ENCODE measurements around the gene KLHL8.
"Not testable (repeated sequence)": the region's sequence is repeated elsewhere in the genome, so short reads cannot be mapped to it uniquely, and the experiment has no call there.

Gene KLHL8

DNA sequence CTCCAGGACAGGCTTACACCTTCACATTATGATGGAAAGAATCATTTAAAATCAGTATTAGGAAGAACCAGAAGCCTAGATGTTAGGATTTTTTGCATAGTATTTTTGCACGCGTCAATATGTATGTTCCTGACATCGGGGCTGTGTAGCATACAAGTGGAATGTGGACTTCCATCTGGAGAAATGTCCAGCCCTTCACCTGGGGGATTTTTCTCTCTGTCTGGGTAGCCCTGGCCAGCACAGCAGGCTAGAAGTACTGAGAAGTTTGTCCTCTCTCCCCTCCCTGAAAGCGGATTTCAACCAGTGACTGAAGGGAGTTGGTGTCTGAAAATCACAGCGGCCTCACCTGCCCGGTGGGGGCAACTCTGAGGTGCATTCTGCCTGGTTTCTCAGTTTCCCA, 10.4 kb upstream of the KLHL8 start:
- no peak overlapping the region for H3K4me3 ChIP-seq (ENCODE audit: low read length in 2 of 2)
- no peak overlapping the region for H3K27ac ChIP-seq (ENCODE audit: low read depth in 2 of 2, low read length in 2 of 2)
- peaks cover 5 to 23% of the 10 kb centered on the region in 2 donors for H3K4me1 ChIP-seq (ENCODE audit: control insufficient read depth in 2 of 2, insufficient read depth in 2 of 2, low read length in 2 of 2)
- no peaks in the 10 kb centered on the region for H3K36me3 ChIP-seq (ENCODE audit: control insufficient read depth in 2 of 2, insufficient read depth in 2 of 2, low read length in 2 of 2)
- H3K27me3 ChIP-seq (ENCODE audit: control insufficient read depth in 2 of 2, insufficient read depth in 2 of 2, low read length in 2 of 2): no peaks in the 10 kb centered on the region
- no peak overlapping the region for H3K9ac ChIP-seq (ENCODE audit: low read depth in 1 of 2, low read length in 2 of 2)
- H3K9me3 ChIP-seq (ENCODE audit: control insufficient read depth in 2 of 2, low read length in 2 of 2): no peaks in the 10 kb centered on the region

DNA sequence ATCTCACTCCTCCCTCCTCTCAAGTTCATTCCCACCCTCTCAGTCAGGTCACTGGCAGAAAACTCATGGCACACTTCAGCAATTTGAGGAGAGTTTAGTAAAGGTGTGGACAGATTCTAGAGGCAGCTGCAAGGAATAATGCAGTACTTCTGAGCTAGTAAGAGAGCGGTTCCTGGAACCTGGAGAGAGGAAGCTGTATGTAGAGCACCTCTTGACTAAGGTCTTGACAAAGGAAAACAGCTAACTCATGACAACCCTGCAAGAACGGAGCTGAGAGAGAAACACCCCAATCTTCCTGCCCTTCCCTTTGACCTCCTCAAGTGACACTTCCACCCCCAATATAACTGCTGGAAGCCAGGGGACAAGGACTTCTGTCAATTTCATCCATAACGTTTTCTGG, 9.6 kb upstream of the KLHL8 start:
- Histone ChIP-seq H3K4me3 (ENCODE audit: low read length in 2 of 2) (no peak overlapping the region), H3K9me3 (ENCODE audit: control insufficient read depth in 2 of 2, low read length in 2 of 2) (no peaks in the 10 kb centered on the region), H3K9ac (ENCODE audit: low read depth in 1 of 2, low read length in 2 of 2) (no peak overlapping the region), H3K4me1 (ENCODE audit: control insufficient read depth in 2 of 2, insufficient read depth in 2 of 2, low read length in 2 of 2) (peaks cover 5 to 20% of the 10 kb centered on the region in 2 donors), H3K27me3 (ENCODE audit: control insufficient read depth in 2 of 2, insufficient read depth in 2 of 2, low read length in 2 of 2) (no peaks in the 10 kb centered on the region), H3K36me3 (ENCODE audit: control insufficient read depth in 2 of 2, insufficient read depth in 2 of 2, low read length in 2 of 2) (no peaks in the 10 kb centered on the region), H3K27ac (ENCODE audit: low read depth in 2 of 2, low read length in 2 of 2) (no peak overlapping the region)

DNA sequence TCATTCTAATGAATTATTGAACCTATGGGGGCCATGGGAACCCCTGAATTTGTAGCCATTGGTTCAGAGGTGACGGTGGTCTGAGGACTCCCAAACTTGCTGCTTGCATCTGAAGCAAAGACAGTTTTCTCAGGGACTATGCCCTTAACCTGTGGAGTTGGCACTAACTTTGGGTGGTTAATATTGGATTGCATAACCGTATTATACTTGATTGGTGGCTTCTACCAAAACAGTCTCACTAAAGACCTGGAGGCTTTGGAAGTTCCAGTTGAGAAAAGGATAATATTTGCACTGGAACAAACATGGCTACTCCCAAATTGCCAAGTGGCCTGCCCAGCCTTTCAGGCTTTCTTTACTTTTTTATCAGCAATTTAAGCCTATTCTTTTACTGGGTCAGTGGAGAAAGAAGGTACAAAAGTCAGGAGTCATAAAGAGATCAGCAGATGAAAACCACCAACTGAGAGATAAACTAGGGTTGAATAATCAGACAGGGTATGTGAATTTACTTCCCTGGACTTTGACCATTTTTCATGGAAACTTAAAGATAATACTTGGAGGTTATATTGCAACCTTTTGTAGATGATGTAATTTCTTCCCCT, 7.9 kb upstream of the KLHL8 start:
- Histone ChIP-seq H3K9me3 (ENCODE audit: control insufficient read depth in 2 of 2, low read length in 2 of 2) (no peaks in the 10 kb centered on the region), H3K36me3 (ENCODE audit: control insufficient read depth in 2 of 2, insufficient read depth in 2 of 2, low read length in 2 of 2) (no peaks in the 10 kb centered on the region), H3K9ac (ENCODE audit: low read depth in 1 of 2, low read length in 2 of 2) (no peak overlapping the region), H3K27ac (ENCODE audit: low read depth in 2 of 2, low read length in 2 of 2) (peak overlapping the region; percentile 71 to 81), H3K4me3 (ENCODE audit: low read length in 2 of 2) (peak overlapping the region in 1 of 2 donors; percentile 4), H3K4me1 (ENCODE audit: control insufficient read depth in 2 of 2, insufficient read depth in 2 of 2, low read length in 2 of 2) (peaks cover 5 to 18% of the 10 kb centered on the region in 2 donors), H3K27me3 (ENCODE audit: control insufficient read depth in 2 of 2, insufficient read depth in 2 of 2, low read length in 2 of 2) (no peaks in the 10 kb centered on the region)

DNA sequence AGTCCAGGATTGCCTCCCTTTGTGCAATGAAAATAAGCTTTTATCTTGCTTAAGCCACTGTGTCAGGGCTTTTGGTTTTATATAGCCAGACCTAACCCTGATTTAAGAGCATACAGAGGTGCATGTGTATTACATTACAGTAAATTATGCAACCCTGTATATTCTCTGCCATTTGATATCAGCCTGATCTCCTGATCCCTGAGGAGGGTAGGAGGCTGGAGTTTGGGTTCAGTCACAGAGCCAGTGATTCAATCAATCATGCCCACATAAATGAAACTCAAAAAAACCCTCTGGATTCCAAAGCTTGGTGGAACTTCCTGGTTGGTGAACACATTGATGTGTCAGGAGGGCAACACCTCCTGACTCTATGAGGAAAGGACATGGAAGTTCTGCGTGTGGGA, 7.3 kb upstream of the KLHL8 start:
- Histone ChIP-seq H3K9me3 (ENCODE audit: control insufficient read depth in 2 of 2, low read length in 2 of 2) (no peaks in the 10 kb centered on the region), H3K4me3 (ENCODE audit: low read length in 2 of 2) (no peak overlapping the region), H3K36me3 (ENCODE audit: control insufficient read depth in 2 of 2, insufficient read depth in 2 of 2, low read length in 2 of 2) (no peaks in the 10 kb centered on the region), H3K27me3 (ENCODE audit: control insufficient read depth in 2 of 2, insufficient read depth in 2 of 2, low read length in 2 of 2) (no peaks in the 10 kb centered on the region), H3K9ac (ENCODE audit: low read depth in 1 of 2, low read length in 2 of 2) (no peak overlapping the region), H3K4me1 (ENCODE audit: control insufficient read depth in 2 of 2, insufficient read depth in 2 of 2, low read length in 2 of 2) (peaks cover 5 to 18% of the 10 kb centered on the region in 2 donors), H3K27ac (ENCODE audit: low read depth in 2 of 2, low read length in 2 of 2) (peak overlapping the region; percentile 71 to 81)

DNA sequence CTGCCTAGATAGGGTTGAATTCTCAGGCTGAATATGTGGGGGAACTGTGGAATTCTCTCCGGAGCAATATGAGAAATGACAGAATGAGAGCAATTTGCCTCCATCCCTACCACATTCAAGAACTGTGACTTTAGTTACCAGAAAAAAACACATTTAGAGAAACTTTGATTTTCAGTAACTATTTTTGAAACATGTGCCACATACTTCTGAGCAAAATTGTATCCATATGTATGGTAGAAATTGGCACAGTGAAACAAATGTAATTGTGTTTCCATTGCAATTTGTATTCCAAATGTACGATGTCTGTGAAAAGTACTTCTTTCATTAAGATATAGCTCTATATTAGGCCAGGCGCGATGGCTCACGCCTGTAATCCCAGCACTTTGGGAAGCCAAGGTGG, 5.5 kb upstream of the KLHL8 start:
- Histone ChIP-seq H3K4me3 (ENCODE audit: low read length in 2 of 2) (no peak overlapping the region), H3K36me3 (ENCODE audit: control insufficient read depth in 2 of 2, insufficient read depth in 2 of 2, low read length in 2 of 2) (no peaks in the 10 kb centered on the region), H3K9me3 (ENCODE audit: control insufficient read depth in 2 of 2, low read length in 2 of 2) (no peaks in the 10 kb centered on the region), H3K9ac (ENCODE audit: low read depth in 1 of 2, low read length in 2 of 2) (no peak overlapping the region), H3K4me1 (ENCODE audit: control insufficient read depth in 2 of 2, insufficient read depth in 2 of 2, low read length in 2 of 2) (peaks cover 5 to 18% of the 10 kb centered on the region in 2 donors), H3K27me3 (ENCODE audit: control insufficient read depth in 2 of 2, insufficient read depth in 2 of 2, low read length in 2 of 2) (no peaks in the 10 kb centered on the region), H3K27ac (ENCODE audit: low read depth in 2 of 2, low read length in 2 of 2) (no peak overlapping the region)

DNA sequence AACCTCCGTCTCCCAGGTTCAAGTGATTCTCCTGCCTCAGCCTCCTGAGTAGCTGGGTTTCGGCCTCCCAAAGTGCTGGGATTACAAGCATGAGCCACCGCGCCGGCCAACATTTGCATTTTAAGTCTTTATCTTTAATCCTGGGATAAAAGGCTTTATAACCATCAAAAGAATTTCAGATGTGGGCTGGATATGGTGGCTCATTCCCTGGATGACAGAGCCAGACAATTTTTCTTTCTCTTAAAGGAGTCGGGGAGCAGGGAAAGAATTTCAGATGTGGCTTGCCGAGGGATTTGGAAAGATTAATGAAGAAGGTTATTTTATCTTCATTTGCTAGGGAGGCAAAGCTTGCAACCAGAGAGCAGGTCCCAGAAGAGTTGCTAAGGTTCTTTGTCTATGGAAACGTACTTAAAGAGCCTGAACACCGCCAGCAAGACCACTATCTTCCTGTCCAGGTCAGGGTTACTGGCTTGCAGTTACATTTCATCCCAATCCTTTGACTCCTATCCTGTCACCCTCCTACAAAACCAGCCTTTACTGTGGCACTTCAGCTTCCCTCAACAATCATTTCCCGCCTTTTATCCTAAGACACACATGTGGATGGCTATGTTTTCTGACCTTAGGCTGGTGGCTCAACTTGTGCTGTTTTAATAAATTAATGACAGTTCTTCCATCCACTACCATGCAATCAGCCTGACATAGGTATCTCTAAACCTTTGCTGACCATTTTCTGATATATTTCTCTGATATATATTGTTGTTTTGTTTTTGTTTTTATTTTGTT, 3.9 kb upstream of the KLHL8 start:
- H3K9me3 ChIP-seq (ENCODE audit: control insufficient read depth in 2 of 2, low read length in 2 of 2): no peaks in the 10 kb centered on the region
- H3K36me3 ChIP-seq (ENCODE audit: control insufficient read depth in 2 of 2, insufficient read depth in 2 of 2, low read length in 2 of 2): no peaks in the 10 kb centered on the region
- H3K9ac ChIP-seq (ENCODE audit: low read depth in 1 of 2, low read length in 2 of 2): no peak overlapping the region
- H3K27ac ChIP-seq (ENCODE audit: low read depth in 2 of 2, low read length in 2 of 2): no peak overlapping the region
- H3K4me3 ChIP-seq (ENCODE audit: low read length in 2 of 2): no peak overlapping the region
- H3K4me1 ChIP-seq (ENCODE audit: control insufficient read depth in 2 of 2, insufficient read depth in 2 of 2, low read length in 2 of 2): peaks cover 5 to 19% of the 10 kb centered on the region in 2 donors
- no peaks in the 10 kb centered on the region for H3K27me3 ChIP-seq (ENCODE audit: control insufficient read depth in 2 of 2, insufficient read depth in 2 of 2, low read length in 2 of 2)

DNA sequence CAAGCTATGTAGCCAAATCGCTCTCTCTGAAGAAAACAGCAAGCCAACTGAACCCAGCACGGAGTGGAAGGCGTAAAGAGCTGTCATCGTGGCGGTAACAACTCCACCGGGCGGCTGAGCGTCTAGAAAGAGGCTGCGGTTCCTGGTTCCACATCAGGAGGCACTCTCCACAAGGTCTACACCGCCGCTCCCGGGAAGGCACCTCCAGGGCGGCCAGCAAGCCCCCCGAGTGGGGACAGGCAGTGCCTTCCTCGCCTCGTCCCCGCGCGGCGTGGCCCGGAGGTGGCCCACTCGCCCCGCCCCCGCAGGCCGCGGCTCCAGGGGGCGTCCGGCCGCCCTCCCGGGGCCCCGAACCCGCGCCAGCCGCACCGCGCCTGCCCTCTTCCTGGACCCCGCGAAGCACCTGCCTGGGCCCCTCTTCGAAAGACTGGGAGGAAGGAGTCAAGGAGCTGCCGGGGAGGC, 755 bp downstream of the KLHL8 start:
- Histone ChIP-seq H3K4me1 (ENCODE audit: control insufficient read depth in 2 of 2, insufficient read depth in 2 of 2, low read length in 2 of 2) (peaks cover 0 to 5% of the 10 kb centered on the region in 2 donors), H3K9ac (ENCODE audit: low read depth in 1 of 2, low read length in 2 of 2) (peak overlapping the region; percentile 86 to 95), H3K27ac (ENCODE audit: low read depth in 2 of 2, low read length in 2 of 2) (peak overlapping the region; percentile 85 to 88), H3K36me3 (ENCODE audit: control insufficient read depth in 2 of 2, insufficient read depth in 2 of 2, low read length in 2 of 2) (no peaks in the 10 kb centered on the region), H3K4me3 (ENCODE audit: low read length in 2 of 2) (peak overlapping the region; percentile 98 to 99), H3K9me3 (ENCODE audit: control insufficient read depth in 2 of 2, low read length in 2 of 2) (no peaks in the 10 kb centered on the region), H3K27me3 (ENCODE audit: control insufficient read depth in 2 of 2, insufficient read depth in 2 of 2, low read length in 2 of 2) (no peaks in the 10 kb centered on the region)

DNA sequence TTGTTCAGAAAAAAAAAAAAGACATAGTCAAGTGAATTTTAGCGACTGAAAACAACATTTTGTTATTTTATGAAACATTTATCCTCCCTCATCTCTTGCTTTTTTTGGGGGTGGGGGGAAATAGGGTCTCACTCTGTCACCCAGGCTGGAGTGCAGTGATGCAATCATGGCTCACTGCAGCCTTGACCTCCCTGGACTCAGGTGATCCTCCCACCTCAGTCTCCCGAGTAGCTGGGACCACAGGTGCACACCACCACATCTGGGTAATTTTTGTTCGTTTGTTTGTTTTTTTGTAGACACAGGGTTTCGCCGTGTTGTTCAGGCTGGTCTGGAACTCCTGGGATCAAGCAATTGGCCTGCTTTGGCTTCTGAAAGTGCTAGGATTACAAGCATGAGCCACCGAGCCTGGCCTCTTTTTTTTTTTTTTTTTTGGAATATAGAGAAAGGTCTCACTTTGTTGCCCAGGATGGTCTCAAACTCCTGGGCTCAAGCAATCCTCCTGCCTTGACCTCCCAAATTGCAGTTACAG, 3.1 kb downstream of the KLHL8 start:
- not testable (repeated sequence) for H3K27ac ChIP-seq (ENCODE audit: low read depth in 2 of 2, low read length in 2 of 2); H3K27me3 ChIP-seq (ENCODE audit: control insufficient read depth in 2 of 2, insufficient read depth in 2 of 2, low read length in 2 of 2); H3K36me3 ChIP-seq (ENCODE audit: control insufficient read depth in 2 of 2, insufficient read depth in 2 of 2, low read length in 2 of 2); H3K9me3 ChIP-seq (ENCODE audit: control insufficient read depth in 2 of 2, low read length in 2 of 2); H3K4me1 ChIP-seq (ENCODE audit: control insufficient read depth in 2 of 2, insufficient read depth in 2 of 2, low read length in 2 of 2); H3K4me3 ChIP-seq (ENCODE audit: low read length in 2 of 2); H3K9ac ChIP-seq (ENCODE audit: low read depth in 1 of 2, low read length in 2 of 2)

DNA sequence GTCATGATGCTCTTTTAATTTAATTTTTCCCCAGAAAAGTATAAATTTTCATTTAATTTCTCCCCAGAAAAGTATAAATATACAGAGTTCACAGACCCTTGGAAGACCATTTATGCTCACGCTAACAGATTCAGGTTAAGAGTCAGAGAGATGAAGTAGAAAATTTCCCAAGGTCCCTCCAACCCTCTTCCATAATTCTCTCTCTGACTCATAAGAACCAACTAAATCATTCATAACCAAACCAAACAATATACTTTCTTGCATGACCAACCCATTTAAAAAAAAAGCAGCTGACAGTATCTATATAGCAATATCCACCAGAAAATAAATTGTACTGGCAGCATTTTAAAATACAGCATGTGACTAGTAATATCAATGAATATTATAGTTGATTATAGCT, 3.9 kb downstream of the KLHL8 start:
- Histone ChIP-seq H3K27ac (ENCODE audit: low read depth in 2 of 2, low read length in 2 of 2) (no peak overlapping the region), H3K36me3 (ENCODE audit: control insufficient read depth in 2 of 2, insufficient read depth in 2 of 2, low read length in 2 of 2) (no peaks in the 10 kb centered on the region), H3K4me1 (ENCODE audit: control insufficient read depth in 2 of 2, insufficient read depth in 2 of 2, low read length in 2 of 2) (peaks cover 0 to 5% of the 10 kb centered on the region in 2 donors)

DNA sequence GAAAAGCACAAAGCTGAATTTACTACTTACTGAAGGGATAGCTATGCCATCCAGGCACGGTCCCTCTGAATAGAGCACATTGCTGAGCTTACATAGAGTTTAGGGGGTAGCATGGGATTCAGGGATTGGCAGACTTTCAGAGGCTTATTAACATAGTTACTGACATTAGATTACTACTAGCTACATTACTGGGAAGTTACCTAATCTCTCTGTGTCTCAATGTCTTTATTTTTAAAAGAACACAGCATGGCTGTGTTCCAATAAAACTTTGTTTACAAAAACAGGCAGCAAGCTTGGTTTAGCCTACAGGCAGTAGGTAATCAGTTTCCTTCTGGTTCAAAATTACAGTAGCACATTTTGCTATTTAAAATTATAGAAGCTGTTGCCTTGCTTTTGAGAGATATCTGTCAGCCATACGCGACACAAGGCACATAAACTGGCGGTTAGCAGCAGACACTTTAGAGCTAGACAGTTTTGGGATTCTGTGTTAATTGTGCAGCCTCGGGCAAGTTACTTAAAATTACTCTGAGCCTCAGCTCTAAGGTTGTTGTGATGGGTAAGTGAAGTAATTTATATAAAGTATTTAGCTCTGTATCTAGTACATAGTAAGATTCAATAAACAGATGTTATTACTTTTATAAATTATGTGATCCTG, 6.9 kb downstream of the KLHL8 start:
- Histone ChIP-seq H3K4me3 (ENCODE audit: low read length in 2 of 2) (no peak overlapping the region), H3K36me3 (ENCODE audit: control insufficient read depth in 2 of 2, insufficient read depth in 2 of 2, low read length in 2 of 2) (no peaks in the 10 kb centered on the region), H3K9ac (ENCODE audit: low read depth in 1 of 2, low read length in 2 of 2) (no peak overlapping the region), H3K4me1 (ENCODE audit: control insufficient read depth in 2 of 2, insufficient read depth in 2 of 2, low read length in 2 of 2) (no peaks in the 10 kb centered on the region), H3K9me3 (ENCODE audit: control insufficient read depth in 2 of 2, low read length in 2 of 2) (no peaks in the 10 kb centered on the region), H3K27me3 (ENCODE audit: control insufficient read depth in 2 of 2, insufficient read depth in 2 of 2, low read length in 2 of 2) (no peaks in the 10 kb centered on the region), H3K27ac (ENCODE audit: low read depth in 2 of 2, low read length in 2 of 2) (no peak overlapping the region)

More for the DNA sequence above, 3.9 kb downstream of the KLHL8 start:
- Histone ChIP-seq H3K9me3 (ENCODE audit: control insufficient read depth in 2 of 2, low read length in 2 of 2) (no peaks in the 10 kb centered on the region), H3K9ac (ENCODE audit: low read depth in 1 of 2, low read length in 2 of 2) (no peak overlapping the region), H3K27me3 (ENCODE audit: control insufficient read depth in 2 of 2, insufficient read depth in 2 of 2, low read length in 2 of 2) (no peaks in the 10 kb centered on the region), H3K4me3 (ENCODE audit: low read length in 2 of 2) (no peak overlapping the region)
